NCI-H226 (cell line): Measurements from ENCODE around the gene RABGAP1L.
A peak's percentile ranks its signal among the peaks of the same experiment; 100 is the strongest.
"Not testable (repeated sequence)": the region's sequence is repeated elsewhere in the genome, so short reads cannot be mapped to it uniquely, and the experiment has no call there.

Experiments
- DNase-seq: peaks from one replicate; pipeline ENCODE4 v3.0.0-alpha.2; 2015

RABGAP1L gene

DNA sequence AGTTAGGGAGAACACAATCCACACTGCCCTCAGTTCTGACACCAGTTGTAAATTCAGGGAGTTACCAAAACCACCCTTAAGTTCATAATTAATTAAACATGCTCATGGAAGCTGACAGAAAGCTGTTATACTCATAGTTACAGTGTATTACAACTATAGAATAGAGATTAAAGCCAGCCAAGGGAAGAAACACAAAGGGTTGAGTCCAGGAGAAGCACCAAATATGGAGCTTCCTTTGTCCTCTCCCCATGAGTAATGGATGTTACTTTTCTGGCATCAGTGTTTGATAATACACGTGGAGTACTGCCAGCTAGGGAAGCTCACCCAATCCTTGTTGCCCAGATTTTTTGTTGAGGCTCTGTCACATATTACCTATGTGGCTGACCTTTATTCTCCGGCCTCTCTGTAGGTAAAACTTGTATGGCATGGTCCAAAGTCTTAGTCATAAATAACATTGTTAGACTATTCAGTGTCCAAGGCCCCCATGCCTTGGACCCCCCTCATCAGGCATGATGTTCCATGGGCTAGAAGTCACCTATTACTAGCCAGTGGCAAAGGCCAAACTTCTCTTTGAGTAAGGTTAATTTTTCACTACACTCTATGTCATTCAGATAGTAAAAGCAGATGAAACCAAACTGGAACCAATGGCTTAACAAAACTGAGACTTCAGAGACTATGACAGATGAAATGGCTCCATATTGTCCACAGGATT lies 464.2 kb downstream of the RABGAP1L start:
- DNase-seq: no peak

DNA sequence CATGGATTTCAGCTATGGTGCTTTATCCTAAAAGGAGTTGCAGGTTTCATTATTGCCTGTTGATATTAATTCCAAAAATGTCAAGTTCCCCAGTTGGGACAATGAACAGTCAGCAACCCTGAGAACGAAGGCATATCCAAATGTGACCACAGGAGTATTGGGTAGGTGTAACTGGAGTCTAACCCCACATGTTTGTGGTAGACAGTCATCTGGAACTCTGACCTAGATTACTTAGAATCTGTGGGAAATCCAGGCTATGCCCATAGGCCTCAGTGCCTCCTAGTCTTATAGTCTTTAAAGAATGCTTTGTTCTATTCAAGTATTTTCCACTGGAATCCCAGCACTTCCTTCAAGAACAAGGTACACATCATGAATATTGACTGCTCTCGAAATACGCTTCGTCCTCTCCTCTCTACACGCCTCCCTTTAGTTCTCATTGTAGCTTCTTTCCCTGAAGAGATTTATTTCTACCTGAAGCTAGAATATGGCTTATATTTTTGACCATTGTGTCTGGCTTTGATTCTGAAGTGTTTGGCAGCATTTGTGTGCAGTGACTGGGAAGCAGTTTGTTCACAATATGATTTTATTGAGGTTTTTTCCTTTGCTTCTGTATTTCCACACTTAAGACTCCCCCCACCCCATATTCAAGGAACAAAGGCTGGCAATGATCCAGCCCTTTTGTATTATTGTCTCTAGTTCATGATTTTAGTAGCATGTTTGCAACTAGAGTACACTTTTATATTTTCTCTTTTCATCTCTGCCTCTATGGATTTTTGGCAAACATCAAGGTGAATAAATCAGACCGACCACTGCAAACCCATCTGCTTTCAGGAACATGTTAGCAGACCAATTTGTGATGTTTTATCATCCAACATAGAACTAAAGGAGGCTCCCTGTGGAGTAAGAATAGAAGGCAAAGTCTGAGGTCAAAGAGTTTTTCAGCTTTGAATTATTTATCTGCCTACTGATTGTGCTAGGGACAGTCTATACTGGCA lies 467.0 kb downstream of the RABGAP1L start:
- DNase-seq: peak; percentile 44

DNA sequence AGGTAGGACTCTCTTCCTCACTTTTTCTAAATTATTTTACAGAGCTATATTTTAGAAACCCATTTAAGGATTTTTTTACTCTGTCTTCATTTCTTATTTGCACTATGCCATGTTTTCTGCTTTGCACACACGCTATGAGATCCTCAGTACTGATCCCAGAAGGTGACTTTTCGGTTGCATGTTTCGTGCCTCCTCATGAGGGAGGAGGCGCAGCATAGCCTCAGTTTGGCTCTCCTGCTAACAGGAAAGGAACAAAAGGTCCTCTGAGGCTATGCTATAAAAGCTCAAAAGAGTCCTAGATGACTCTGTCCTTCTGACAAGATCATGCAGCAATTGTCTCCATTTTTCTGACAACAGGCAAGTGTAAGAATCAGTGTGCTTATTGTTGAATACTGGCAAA lies 478.2 kb downstream of the RABGAP1L start:
- no peak for DNase-seq

DNA sequence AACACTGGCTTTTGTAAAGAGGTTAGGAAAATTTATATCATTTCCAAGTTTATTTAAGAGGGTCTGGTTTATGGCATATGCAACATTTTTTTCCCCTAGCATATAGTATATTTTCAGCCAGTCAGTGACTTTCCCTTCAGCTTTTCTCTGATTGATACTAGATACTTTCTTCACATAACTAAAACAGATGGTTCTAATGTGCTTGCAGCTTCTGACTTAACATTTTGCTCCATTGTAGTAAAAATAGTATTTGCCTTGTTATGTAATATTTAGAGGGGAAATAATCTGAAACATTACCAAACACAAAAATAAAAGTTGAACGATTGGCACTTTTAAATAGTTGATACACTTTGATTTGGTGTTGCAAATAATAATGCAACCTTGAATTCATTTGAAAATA lies 480.1 kb downstream of the RABGAP1L start:
- DNase-seq: no peak

DNA sequence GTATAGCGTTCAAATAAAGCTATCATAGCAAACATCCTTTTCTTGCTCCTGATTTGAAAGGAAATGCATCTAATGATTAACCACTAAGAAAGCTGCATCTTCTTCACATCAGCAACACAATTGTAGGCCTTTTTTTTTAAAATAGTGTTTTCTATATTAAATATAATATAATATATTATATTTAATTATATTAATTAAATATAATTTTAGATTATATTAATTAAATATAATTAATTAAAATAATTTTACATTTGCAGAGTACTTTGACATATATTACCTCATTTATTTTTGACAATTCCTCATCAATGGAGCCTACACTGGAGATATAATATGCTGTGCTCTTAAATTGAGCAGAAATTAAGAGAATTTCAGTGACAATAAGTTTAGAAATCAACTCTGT lies 481.5 kb downstream of the RABGAP1L start:
- no peak for DNase-seq

DNA sequence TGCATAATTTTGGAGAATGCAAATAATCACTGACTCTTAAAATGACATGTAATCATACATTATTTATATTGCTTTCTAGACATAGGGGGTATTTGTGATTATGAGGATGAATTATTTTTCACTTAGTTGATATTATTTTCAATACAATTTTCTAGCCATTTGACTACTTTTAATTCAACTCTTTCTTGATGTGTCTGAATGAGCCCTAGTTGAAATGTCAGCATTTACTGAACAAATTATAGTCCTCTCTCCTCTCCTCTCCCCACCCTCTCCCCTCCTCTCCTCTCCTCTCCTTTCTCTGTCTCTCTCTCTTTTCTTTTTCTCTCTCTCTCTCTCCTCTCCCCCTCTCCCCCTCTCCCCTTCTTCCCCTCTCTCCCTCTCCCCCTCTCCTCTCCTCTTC lies 483.1 kb downstream of the RABGAP1L start:
- DNase-seq: no peak

DNA sequence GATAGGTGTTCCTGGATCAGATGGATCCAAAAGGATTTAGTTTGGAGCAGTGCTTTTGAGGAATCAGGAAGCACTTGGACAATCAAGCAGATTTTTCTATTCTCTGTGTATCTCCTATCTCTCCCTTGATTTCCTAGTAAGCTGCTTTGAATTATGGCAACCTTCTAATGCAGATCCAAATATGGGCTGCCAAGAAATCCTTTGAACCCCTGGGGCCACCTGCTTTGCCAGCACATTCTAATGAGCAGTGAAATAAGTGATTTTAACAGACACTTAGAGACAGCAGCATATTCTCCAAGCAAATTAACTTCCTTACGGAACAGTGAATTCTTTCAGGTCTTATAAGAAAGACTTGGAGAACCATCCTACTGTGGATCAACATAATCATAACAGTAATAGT lies 483.9 kb downstream of the RABGAP1L start:
- DNase-seq: no peak

DNA sequence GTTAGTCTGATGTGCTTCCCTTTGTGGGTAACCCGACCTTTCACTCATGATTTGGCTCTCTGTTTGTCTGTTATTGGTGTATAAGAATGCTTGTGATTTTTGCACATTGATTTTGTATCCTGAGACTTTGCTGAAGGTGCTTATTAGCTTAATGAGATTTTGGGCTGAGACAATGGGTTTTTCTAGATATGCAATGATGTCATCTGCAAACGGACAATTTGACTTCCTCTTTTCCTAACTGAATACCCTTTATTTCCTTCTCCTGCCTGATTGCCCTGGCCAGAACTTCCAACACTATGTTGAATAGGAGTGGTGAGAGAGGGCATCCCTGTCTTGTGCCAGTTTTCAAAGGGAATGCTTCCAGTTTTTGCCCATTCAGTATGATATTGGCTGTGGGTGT lies 490.3 kb downstream of the RABGAP1L start:
- DNase-seq: not testable (repeated sequence)

DNA sequence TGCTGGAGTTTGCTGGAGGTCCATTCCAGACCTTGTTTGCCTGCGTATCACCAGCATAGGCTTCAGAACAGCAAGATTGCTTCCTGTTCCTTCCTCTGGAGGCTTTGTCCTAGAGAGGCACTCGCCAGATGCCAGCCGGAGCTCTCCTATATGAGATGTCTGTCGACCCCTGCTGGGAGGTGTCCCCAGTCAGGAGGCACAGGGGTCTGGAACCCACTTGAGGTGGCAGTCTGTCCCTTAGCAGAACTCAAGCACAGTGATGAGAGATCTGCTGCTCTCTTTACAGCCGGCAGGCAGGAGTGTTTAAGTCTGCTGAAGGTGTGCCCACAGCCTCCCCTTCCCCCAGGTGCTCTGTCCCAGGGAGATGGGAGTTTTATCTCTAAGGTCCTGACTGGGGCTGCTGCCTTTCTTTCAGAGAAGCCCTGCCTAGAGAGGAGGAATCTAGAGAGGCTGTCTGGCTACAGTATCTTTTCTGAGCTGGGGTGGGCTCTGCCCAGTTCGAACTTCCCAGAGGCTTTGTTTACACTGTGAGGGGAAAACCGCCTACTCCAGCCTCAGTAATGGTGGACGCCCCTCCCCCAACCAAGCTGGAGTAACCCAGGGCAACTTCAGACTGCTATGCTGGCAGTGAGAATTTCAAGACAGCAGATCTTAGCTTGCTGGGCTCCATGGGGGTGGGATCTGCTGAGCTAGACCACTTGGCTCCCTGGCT lies 493.4 kb downstream of the RABGAP1L start:
- no peak for DNase-seq

DNA sequence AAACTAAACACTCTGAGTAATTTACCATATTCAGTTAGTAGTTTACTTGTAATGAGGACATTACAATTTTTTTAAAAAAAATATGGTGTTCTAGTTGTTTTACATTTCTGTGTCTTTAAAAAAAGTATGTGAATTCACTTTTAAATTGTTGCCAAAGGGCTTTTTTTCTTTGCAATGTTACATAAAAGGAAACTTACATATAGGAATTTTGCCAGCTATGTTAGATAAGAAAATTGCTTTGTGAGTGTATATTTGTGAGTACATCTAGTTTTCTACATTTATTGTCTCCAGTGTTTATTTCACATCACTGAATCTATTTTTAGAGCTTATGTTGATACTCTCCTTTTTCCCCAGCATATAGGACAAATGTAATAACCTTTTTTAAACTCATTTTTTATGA lies 495.2 kb downstream of the RABGAP1L start:
- DNase-seq: no peak

DNA sequence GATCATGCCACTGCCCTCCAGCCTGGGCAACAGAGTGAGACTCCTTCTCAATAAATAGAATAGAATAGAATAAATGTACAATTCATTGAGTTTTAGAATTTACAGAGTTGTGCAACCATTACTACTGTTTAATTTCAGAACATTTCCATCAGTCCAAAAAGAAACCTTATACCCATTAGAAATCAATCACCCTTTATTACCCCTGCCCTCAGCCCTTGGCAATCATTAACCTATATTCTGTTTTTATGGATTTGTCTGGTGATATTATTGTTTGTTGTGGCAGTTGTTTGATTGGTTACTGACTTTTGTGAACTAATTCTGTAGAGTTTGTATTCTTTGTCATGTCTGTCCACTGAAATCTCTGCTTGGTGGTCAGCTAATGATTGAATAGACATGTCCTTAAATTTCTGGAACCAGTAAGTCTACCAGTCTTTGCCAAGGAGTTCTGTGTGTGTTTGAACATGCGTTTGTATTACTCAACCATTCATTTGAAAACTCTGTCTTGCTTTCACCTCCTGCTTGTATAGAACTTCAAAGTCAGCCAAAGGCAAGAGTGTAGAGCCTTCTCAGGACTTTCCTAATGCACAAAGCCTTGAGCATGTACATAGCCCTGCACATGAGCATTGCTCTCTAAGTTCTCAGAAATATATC lies 497.2 kb downstream of the RABGAP1L start:
- DNase-seq: no peak

DNA sequence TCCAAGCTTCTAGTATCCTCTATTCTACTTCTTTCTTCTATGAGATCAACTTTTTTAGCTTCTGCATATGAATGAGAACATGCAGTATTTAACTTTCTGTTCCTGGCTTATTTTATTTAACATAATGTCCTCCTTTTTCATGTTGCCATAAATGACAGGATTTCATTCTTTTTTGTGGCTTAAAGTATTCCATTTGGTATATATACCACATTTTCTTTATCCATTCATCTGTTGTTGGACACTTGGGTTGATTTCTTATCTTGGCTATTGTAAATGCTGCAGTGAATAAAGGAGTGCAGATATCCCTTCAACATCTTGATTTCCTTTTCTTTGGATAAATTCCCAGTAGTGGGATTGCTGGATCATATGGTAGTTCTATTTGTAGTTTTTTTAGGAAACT lies 498.1 kb downstream of the RABGAP1L start:
- no peak for DNase-seq

DNA sequence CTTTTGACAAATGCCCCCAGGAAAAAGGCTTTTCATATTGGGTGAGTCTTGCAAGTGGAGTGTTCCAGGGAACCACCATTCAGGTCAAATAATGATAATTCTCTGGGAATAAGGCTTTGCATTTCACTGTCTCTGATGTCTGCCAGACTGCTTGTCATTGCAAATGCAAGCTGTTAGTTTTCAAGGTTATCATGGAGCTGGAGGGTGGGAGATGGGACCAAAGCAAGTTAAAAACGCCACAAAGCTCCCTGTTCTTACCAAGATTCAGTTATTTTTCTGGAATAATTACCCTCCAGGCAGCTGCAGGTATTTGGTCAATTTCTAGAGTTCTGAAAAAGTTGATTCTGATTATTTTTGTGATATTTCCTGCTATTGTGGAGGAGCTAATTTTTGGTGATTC lies 498.6 kb downstream of the RABGAP1L start:
- no peak for DNase-seq

DNA sequence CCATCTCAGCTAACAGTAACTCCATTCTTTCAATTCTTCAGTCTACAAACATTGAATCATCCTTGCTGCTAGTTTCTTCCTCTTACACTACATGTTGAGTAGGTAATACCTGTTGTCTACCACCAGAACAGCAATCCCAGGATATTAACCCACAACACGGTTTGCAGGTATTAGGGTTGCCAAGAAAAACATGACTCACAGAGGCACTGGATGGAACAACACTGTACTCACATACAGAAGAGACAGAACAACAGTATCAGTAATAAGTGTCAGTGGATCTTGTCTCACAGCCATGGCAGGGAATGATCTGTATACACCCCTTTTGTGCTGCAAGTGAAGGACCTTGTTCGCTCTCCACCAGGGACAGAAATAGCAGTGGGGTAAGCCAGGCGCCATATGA lies 500.5 kb downstream of the RABGAP1L start:
- peak; percentile 44 for DNase-seq

DNA sequence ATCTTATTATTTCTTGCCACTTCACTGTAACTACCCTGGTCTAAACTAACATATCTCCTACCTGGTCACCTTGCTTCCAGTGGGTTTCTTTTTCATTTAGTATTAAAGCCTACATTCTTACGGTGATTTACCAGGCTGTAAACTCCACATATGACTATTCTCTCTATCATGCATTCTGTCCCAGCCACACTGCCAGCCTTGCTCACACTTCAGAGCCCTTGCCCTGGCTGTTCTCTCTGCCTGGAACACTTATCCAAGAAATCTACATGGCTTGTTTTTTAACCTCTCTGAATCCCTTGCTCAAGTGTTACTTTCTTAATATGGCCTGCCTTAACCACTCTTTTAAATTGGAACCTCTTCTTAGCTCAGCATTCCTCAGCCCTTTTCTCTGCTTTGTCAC lies 501.2 kb downstream of the RABGAP1L start:
- DNase-seq: no peak

DNA sequence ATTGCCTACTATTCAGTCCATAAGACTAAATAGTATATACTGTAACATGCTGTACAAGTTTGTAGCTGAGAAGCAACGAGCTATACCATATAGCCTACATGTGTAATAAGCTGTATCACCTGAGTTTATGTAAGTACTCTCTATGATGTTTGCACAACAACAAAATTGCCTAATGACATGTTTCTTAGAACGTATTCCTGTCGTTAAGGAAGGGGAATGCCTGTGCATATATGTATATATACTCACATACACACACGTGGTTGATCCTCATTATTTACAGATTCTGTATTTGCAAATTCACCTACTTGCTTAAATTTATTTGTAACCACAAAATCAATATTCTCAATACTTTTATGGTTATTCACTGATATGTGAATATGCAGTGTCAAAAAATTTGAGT lies 504.0 kb downstream of the RABGAP1L start:
- no peak for DNase-seq

DNA sequence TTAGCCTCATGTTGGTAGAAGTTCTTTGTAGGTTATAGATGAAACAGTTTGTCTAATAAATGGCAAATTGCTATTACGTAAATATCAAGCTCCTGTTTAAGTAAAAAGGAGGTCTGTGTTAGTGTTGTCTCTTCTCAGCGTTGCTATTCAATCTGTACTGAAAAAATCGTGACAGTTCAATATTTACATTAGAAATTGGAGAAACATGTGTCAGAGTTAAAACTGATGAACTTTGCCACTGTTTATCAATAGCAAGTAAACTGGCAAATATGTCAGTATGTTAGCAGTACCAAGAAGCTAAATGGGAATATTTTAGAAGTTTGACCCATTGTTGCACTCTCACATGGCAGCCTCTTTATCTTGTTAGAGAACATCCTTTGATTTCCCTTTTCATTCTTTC lies 506.9 kb downstream of the RABGAP1L start:
- DNase-seq: no peak

DNA sequence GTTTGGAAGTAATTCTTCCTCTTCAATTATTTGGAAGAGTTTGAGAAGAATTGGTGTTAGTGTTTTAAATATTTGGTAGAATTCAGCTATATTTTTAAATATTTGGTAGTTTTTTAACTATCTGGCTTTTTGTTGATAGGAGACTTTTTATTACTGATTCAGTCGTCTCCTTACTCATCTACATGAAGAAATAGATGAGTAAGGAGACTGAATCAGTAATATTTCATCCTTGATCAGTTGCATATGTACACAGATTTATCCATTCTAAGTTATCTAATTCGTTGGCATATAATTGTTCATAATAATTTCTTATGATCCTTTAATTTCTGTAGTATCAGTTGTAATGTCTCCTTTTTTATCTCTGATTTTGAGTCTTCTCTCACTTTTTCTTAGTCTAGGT lies 512.5 kb downstream of the RABGAP1L start:
- DNase-seq: no peak

DNA sequence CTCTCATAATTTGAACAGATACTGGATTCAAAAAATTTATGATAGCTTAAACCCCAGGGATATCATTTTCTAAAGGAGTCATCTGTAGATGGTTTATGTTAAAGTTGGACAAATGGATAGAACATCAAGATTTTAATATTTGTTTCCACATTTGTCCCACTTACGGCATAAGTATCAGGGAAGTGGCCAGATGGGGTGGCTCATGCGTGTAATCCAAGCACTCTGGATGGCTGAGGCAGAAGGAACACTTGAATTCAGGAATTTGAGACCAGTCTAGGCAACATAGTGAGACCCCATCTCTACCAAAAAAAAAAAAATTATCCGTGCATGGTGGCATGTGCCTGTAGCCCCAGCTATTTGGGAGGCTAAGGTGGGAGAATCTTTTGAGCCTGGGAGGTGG lies 517.5 kb downstream of the RABGAP1L start:
- DNase-seq: no peak

DNA sequence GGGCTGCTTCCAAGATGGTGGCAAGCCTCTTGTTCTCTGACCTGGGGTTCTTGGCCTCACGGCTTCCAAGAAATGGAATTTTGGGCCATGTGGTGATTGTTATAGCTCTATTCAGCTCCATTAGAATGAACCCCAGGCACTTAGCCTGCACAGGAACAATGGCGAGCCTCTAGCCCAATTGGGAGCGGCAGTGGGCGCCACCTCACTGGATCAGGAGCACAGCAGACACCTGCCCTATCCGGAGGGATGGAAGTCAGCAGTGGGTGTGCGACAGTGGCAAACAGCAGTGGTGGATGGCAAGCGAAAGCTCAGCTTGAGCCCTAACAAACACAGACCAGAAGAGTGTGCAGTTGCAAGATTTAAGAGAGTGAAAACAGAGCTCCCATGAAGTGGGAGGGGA lies 519.3 kb downstream of the RABGAP1L start:
- no peak for DNase-seq

DNA sequence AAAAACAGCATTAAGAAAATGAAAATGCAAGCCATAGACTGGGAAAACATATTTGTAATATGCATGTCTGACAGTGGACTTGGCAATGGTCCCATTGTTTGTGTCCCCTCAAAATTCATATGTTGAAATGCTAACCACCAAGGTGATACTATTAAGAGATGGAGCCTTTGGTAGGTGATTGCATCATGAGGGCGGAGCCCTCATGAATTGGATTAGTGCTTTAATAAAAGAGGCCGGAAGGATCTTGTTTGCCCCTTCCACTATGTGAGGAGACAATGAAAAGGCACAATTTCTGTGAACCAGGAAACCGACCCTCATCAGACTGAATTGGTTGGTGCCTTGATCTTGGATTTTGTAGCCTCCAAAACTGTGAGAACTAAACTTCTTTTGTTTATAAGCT lies 520.8 kb downstream of the RABGAP1L start:
- DNase-seq: no peak

DNA sequence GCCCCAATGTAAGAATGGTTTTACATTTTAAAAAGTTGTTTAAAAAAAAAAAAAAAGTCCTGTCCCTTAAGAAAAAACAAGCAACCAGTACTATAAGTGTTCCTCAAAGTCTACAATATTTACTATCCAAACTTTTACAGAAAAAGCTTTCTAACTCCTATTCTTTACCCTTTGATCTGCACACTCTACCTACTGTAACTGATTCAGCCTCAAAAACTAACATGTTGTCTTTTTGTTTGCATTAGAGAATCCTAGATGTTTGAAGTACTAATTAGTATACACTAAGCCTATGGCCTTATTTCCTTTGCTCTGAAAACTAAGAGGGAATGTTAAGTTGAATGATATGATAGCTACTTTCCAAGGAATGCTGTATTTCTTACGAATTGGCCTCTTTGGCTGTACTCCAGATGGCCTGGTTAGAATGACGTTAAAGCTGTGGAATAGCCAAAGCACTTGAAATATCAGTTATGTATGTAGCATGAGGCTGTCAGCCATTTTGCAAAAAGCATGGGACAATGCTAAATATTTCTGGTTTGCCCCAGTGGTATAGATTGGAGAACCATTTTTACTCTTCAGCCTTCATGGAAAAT lies 523.2 kb downstream of the RABGAP1L start:
- peak; percentile 8 for DNase-seq

DNA sequence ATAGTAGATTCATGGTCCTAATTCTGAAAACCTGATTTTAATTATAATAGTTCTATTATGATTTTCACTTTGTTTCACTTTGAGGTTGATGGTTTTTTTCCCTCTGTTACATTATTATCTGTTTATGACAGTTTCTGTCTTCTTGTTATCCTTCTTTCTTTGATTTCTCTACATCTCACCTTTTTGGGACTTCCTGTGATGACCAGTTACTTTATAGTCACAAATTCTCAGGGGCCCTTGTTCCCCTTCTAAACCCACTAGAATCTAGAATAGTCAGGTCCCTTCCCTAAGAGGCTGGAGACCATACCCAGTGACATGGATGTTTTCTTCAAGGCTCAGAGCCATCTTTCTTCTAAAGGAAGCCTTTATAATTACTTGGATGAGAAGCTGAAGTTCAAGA lies 526.9 kb downstream of the RABGAP1L start:
- no peak for DNase-seq
